Activated CD4-positive, alpha-beta T cell treated with anti-CD3 and anti-CD28 coated beads, Interleukin-2, amount 10 ng/mL, durations not matched to agents 7 days and 5 days (primary cell): ENCODE data around the gene UTP14C. TPM values are rescaled to one million over a fixed set of nuclear protein-coding genes. Genes with fewer than 3 reads are reported as not detected.

ENCODE experiments used
- CTCF ChIA-PET: fragments of 350-600 bp; sonication (Branson Sonifier 250); formaldehyde crosslinking; loops from one replicate; lab custom pipeline; 2021; ENCODE audit warnings: antibody characterized with exemption; lab: Charles Lee
- POLR2A ChIA-PET: fragments of 350-600 bp; sonication (Branson Sonifier 250); formaldehyde crosslinking; loops from one replicate; lab custom pipeline; 2021; ENCODE audit warnings: antibody characterized with exemption; lab: Charles Lee
- DNase-seq: peaks from one replicate; pipeline ENCODE4 v3.0.0-alpha.2; 2020
- H3K27ac Mint-ChIP-seq: one replicate; pipeline ENCODE4 v1.8.0; 2021; ENCODE audit warnings: mild to moderate bottlenecking, moderate library complexity, mixed read lengths
- H3K27me3 Mint-ChIP-seq: one replicate; pipeline ENCODE4 v1.8.0; 2021; ENCODE audit warnings: mixed read lengths
- H3K36me3 Mint-ChIP-seq: one replicate; pipeline ENCODE4 v1.8.0; 2021; ENCODE audit warnings: low read depth, mixed read lengths
- H3K4me1 Mint-ChIP-seq: one replicate; pipeline ENCODE4 v1.8.0; 2021; ENCODE audit warnings: mixed read lengths
- H3K4me3 Mint-ChIP-seq: one replicate; pipeline ENCODE4 v1.8.0; 2021; ENCODE audit warnings: mild to moderate bottlenecking, moderate library complexity, mixed read lengths
- H3K9me3 Mint-ChIP-seq: one replicate; pipeline ENCODE4 v1.8.0; 2021; ENCODE audit warnings: mixed read lengths
- total RNA-seq, 2 experiments: library from RNA; stranded (reverse); gene quantifications; one replicate each; pipeline ENCODE4 v1.2.3, GENCODE V29; 2021

UTP14C gene
- total RNA-seq, 2 experiments from 2014 or later, result 11.7 to 12.9 TPM

GRCh38 chr13:51995677-51996551, 28.6 kb upstream of the UTP14C start:
- H3K36me3 Mint-ChIP-seq, result no peaks in the 10 kb centered on the region
- POLR2A ChIA-PET, result no interaction called here
- no peak overlapping the region for H3K4me3 Mint-ChIP-seq
- H3K9me3 Mint-ChIP-seq, result no peaks in the 10 kb centered on the region
- CTCF ChIA-PET, result no interaction called here
- H3K27me3 Mint-ChIP-seq, result peaks cover 10% of the 10 kb centered on the region
- DNase-seq, result no peak
- no peak overlapping the region for H3K27ac Mint-ChIP-seq
- H3K4me1 Mint-ChIP-seq, result peaks cover 11% of the 10 kb centered on the region

DNA sequence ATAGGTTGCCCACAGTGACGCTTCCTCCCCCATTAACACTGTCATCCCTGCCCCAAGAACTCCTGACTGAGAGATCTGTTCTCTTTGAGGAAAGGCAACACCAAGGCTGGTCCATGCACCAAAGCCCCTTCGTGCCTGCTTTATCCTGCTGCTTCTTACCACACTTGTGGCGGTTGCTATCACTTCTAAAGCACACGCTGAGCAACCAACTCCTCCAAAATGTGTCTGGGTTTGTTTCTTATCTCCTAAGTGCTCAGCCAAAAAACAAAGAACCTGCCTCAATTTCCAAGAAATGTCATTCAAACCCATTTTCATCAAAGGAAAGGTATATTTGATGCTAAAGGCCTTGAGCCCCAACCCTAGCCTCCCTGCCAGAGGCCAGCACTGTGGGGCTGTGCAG, 27.9 kb upstream of the UTP14C start:
- H3K9me3 Mint-ChIP-seq, result no peaks in the 10 kb centered on the region
- H3K27me3 Mint-ChIP-seq, result peaks cover 10% of the 10 kb centered on the region
- no peaks in the 10 kb centered on the region for H3K36me3 Mint-ChIP-seq
- no peak overlapping the region for H3K4me3 Mint-ChIP-seq
- POLR2A ChIA-PET, result no interaction called here
- CTCF ChIA-PET, result no interaction called here
- DNase-seq, result no peak
- H3K27ac Mint-ChIP-seq, result no peak overlapping the region
- peaks cover 11% of the 10 kb centered on the region for H3K4me1 Mint-ChIP-seq

DNA sequence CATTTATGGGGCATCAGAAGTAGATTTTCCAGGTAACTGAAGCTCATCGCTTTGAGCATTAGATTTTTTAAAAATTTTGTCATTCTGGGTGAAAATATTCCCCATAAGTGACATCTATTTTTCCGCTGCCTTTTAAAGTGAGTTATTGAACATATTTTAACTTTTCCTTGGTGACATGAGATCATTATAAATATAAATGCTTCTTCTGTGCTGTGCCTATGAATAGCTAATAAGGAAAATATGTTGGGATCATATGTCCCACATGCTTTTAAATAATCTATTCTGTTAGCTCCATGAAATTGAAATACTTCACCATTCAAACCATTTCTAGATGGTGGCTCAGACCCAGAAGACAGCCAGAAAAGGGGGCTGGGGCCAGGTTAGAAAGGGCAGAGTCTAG, 27.3 kb upstream of the UTP14C start:
- no peak for DNase-seq
- Mint-ChIP-seq H3K9me3 (no peaks in the 10 kb centered on the region), H3K27me3 (peaks cover 10% of the 10 kb centered on the region), H3K4me3 (no peak overlapping the region), H3K36me3 (no peaks in the 10 kb centered on the region), H3K27ac (no peak overlapping the region), H3K4me1 (peaks cover 11% of the 10 kb centered on the region)
- POLR2A ChIA-PET, result no interaction called here
- CTCF ChIA-PET, result no interaction called here

- H3K9me3 Mint-ChIP-seq, result no peaks in the 10 kb centered on the region
- POLR2A ChIA-PET, result no interaction called here
- CTCF ChIA-PET, result no interaction called here
- DNase-seq, result no peak
- peaks cover 10% of the 10 kb centered on the region for H3K27me3 Mint-ChIP-seq
- H3K4me3 Mint-ChIP-seq, result no peak overlapping the region
- no peak overlapping the region for H3K27ac Mint-ChIP-seq
- no peaks in the 10 kb centered on the region for H3K36me3 Mint-ChIP-seq
- H3K4me1 Mint-ChIP-seq, result peaks cover 11% of the 10 kb centered on the region
Observed at GRCh38 chr13:51997641-51998330, 26.7 kb upstream of the UTP14C start.

- no peaks in the 10 kb centered on the region for H3K36me3 Mint-ChIP-seq
- H3K27me3 Mint-ChIP-seq, result peaks cover 10% of the 10 kb centered on the region
- peaks cover 11% of the 10 kb centered on the region for H3K4me1 Mint-ChIP-seq
- no peak overlapping the region for H3K27ac Mint-ChIP-seq
- DNase-seq, result no peak
- ChIA-PET CTCF (no interaction called here), POLR2A (no interaction called here)
- no peaks in the 10 kb centered on the region for H3K9me3 Mint-ChIP-seq
- H3K4me3 Mint-ChIP-seq, result no peak overlapping the region
Observed at GRCh38 chr13:51998723-51999509, 25.6 kb upstream of the UTP14C start.

GRCh38 chr13:51999510-51999911, 25.0 kb upstream of the UTP14C start:
- POLR2A ChIA-PET, result no interaction called here
- peaks cover 9% of the 10 kb centered on the region for H3K27me3 Mint-ChIP-seq
- H3K4me3 Mint-ChIP-seq, result no peak overlapping the region
- H3K9me3 Mint-ChIP-seq, result no peaks in the 10 kb centered on the region
- H3K27ac Mint-ChIP-seq, result no peak overlapping the region
- CTCF ChIA-PET, result no interaction called here
- H3K4me1 Mint-ChIP-seq, result peaks cover 11% of the 10 kb centered on the region
- no peaks in the 10 kb centered on the region for H3K36me3 Mint-ChIP-seq
- no peak for DNase-seq

DNA sequence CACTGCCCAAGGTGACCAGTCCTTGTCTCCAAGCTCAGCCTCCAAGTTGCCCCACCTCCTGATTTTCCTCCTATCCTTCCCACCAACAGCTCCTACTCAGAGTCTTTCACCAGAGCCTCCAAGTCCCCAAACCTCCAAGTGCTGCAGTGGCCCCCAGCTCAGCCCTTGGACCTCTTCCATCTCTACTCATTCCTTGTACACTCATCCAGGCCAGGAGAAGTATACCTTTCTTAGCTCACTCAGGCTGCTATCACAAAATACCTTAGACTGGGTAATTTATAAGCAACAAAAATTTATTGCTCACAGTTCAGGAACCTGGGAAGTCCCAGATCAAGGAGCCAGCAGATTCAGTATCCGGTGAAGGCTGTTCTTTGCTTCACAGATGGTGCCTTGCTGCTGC, 24.6 kb upstream of the UTP14C start:
- DNase-seq, result no peak
- Mint-ChIP-seq H3K27ac (no peak overlapping the region), H3K27me3 (peaks cover 7% of the 10 kb centered on the region), H3K4me1 (peaks cover 11% of the 10 kb centered on the region), H3K36me3 (no peaks in the 10 kb centered on the region), H3K9me3 (no peaks in the 10 kb centered on the region), H3K4me3 (no peak overlapping the region)
- ChIA-PET POLR2A (no interaction called here), CTCF (interaction anchor here (0.6 kb wide), 1 partner anchor 89 kb away, joined by 5 read pairs; no protein-coding TSS in a partner anchor)

GRCh38 chr13:52001120-52001731, 23.3 kb upstream of the UTP14C start:
- H3K27ac Mint-ChIP-seq, result no peak overlapping the region
- no peak for DNase-seq
- CTCF ChIA-PET, result interaction anchor here (0.7 to 1.5 kb wide), 3 partner anchors 85 to 128 kb away, joined by 3 to 4 read pairs (median 3); partner anchors contain the start of gene NEK5
- no peaks in the 10 kb centered on the region for H3K36me3 Mint-ChIP-seq
- peaks cover 2% of the 10 kb centered on the region for H3K4me1 Mint-ChIP-seq
- H3K9me3 Mint-ChIP-seq, result no peaks in the 10 kb centered on the region
- no peak overlapping the region for H3K4me3 Mint-ChIP-seq
- POLR2A ChIA-PET, result no interaction called here
- H3K27me3 Mint-ChIP-seq, result peaks cover 5% of the 10 kb centered on the region

- Mint-ChIP-seq H3K36me3 (no peaks in the 10 kb centered on the region), H3K4me1 (no peaks in the 10 kb centered on the region), H3K27me3 (peaks cover 5% of the 10 kb centered on the region), H3K9me3 (no peaks in the 10 kb centered on the region), H3K4me3 (no peak overlapping the region), H3K27ac (no peak overlapping the region)
- CTCF ChIA-PET, result no interaction called here
- DNase-seq, result no peak
- POLR2A ChIA-PET, result no interaction called here
Observed at GRCh38 chr13:52002361-52002760, 22.1 kb upstream of the UTP14C start.

GRCh38 chr13:52003541-52003940, 20.9 kb upstream of the UTP14C start:
- Mint-ChIP-seq H3K27ac (no peak overlapping the region), H3K4me1 (no peaks in the 10 kb centered on the region), H3K27me3 (peaks cover 10% of the 10 kb centered on the region), H3K9me3 (no peaks in the 10 kb centered on the region), H3K4me3 (no peak overlapping the region), H3K36me3 (no peaks in the 10 kb centered on the region)
- ChIA-PET POLR2A (no interaction called here), CTCF (interaction anchor here (1.1 kb wide), 1 partner anchor 69 kb away, joined by 3 read pairs; no protein-coding TSS in a partner anchor)
- no peak for DNase-seq

GRCh38 chr13:52004511-52005170, 19.9 kb upstream of the UTP14C start:
- ChIA-PET POLR2A (no interaction called here), CTCF (interaction anchor here (0.6 to 1.0 kb wide), 2 partner anchors 123 to 424 kb away, joined by 3 read pairs; no protein-coding TSS in a partner anchor)
- H3K4me1 Mint-ChIP-seq, result no peaks in the 10 kb centered on the region
- no peak overlapping the region for H3K4me3 Mint-ChIP-seq
- DNase-seq, result no peak
- H3K9me3 Mint-ChIP-seq, result no peaks in the 10 kb centered on the region
- no peak overlapping the region for H3K27ac Mint-ChIP-seq
- H3K36me3 Mint-ChIP-seq, result no peaks in the 10 kb centered on the region
- H3K27me3 Mint-ChIP-seq, result peaks cover 19% of the 10 kb centered on the region
